Neural cell (in vitro differentiated cells): ENCODE measurements around the gene BHMT2. TPM values are rescaled to one million over a fixed set of nuclear protein-coding genes. Genes with fewer than 3 reads are reported as not detected.

Experiments used
- H2AFZ ChIP-seq: fragments of 200-600, 300-800 bp; sonication (generic), shearing (Covaris generic); 2 replicates; pipeline ENCODE4 v1.6.0; 2014; ENCODE audit warnings: low read depth, mild to moderate bottlenecking, antibody characterized with exemption, low read length, moderate library complexity
- H3F3A ChIP-seq: fragments of 200-600 bp; shearing (Covaris generic); 2 replicates; pipeline ENCODE4 v1.6.1; 2016; ENCODE audit warnings: mild to moderate bottlenecking, moderate library complexity, mixed read lengths, antibody characterized with exemption, low read length; ENCODE audit not compliant: insufficient read depth, poor library complexity, severe bottlenecking
- H3K27ac ChIP-seq: fragments of 200-600, 300-800 bp; sonication (generic), shearing (Covaris generic); 2 replicates; pipeline ENCODE4 v1.5.1; 2014; ENCODE audit warnings: mild to moderate bottlenecking, low read length, moderate library complexity
- H3K27me3 ChIP-seq: fragments of 300-800, 200-600 bp; sonication (generic), shearing (Covaris generic); 2 replicates; pipeline ENCODE4 v1.6.0; 2014; ENCODE audit warnings: mild to moderate bottlenecking, low read depth, low read length, moderate library complexity; ENCODE audit not compliant: insufficient read depth
- H3K36me3 ChIP-seq: fragments of 300-800, 200-600 bp; sonication (generic), shearing (Covaris generic); 2 replicates; pipeline ENCODE4 v1.5.1; 2014; ENCODE audit warnings: mild to moderate bottlenecking, antibody characterized with exemption, low read length, moderate library complexity; ENCODE audit not compliant: insufficient read depth
- H3K4me2 ChIP-seq: fragments of 300-800, 200-600 bp; sonication (generic), shearing (Covaris generic); 2 replicates; pipeline ENCODE4 v1.6.0; 2014; ENCODE audit warnings: mild to moderate bottlenecking, low read length
- H3K4me3 ChIP-seq: fragments of 300-800, 200-600 bp; sonication (generic), shearing (Covaris generic); 2 replicates; pipeline ENCODE4 v1.5.1; 2014; ENCODE audit warnings: mild to moderate bottlenecking, low read length, moderate library complexity
- H3K79me2 ChIP-seq: fragments of 200-600 bp; shearing (Covaris generic); replicated peaks from 2 replicates; pipeline ENCODE4 v1.6.0; 2014; ENCODE audit warnings: mild to moderate bottlenecking, low read length, moderate library complexity; ENCODE audit not compliant: insufficient read depth
- H3K9ac ChIP-seq: fragments of 300-800, 200-600 bp; sonication (generic), shearing (Covaris generic); 2 replicates; pipeline ENCODE4 v1.6.1; 2016; ENCODE audit warnings: mild to moderate bottlenecking, low read length, mixed read lengths
- H3K9me2 ChIP-seq: fragments of 200-600 bp; shearing (Covaris generic); 2 replicates; pipeline ENCODE4 v1.6.1; 2016; ENCODE audit warnings: mild to moderate bottlenecking, low read length, mixed read lengths; ENCODE audit not compliant: insufficient read depth
- H3K9me3 ChIP-seq: fragments of 200-600, 300-800 bp; sonication (generic), shearing (Covaris generic); 2 replicates; pipeline ENCODE4 v1.6.1; 2016; ENCODE audit warnings: mild to moderate bottlenecking, mixed run types, low read length, moderate library complexity, mixed read lengths
- H4K20me1 ChIP-seq: fragments of 200-600 bp; shearing (Covaris generic); 2 replicates; pipeline ENCODE4 v1.6.1; 2016; ENCODE audit warnings: mild to moderate bottlenecking, mixed run types; ENCODE audit not compliant: insufficient read depth
- EP300 ChIP-seq: fragments of 450-650 bp; conservative IDR thresholded peaks from 2 replicates; pipeline ENCODE4 v1.6.1; 2014; ENCODE audit warnings: antibody characterized with exemption, mild to moderate bottlenecking, moderate library complexity; ENCODE audit not compliant: poor library complexity, severe bottlenecking
- EZH2 ChIP-seq: fragments of 200-600, 300-800 bp; shearing (Covaris generic), sonication (generic); IDR thresholded peaks from 2 replicates; pipeline ENCODE4 v1.6.1; 2014; ENCODE audit warnings: antibody characterized with exemption, low read length, borderline replicate concordance, mild to moderate bottlenecking; ENCODE audit not compliant: insufficient read depth, poor library complexity, severe bottlenecking
- MXI1 ChIP-seq: fragments of 450-650 bp; conservative IDR thresholded peaks from 2 replicates; pipeline ENCODE4 v1.6.1; 2014; ENCODE audit warnings: antibody characterized with exemption, mild to moderate bottlenecking; ENCODE audit not compliant: poor library complexity, severe bottlenecking
- POLR2AphosphoS5 ChIP-seq: IDR thresholded peaks from 2 replicates; pipeline ENCODE4 v1.6.1; 2012
- RAD21 ChIP-seq: fragments of 450-650 bp; conservative IDR thresholded peaks from 2 replicates; pipeline ENCODE4 v1.6.1; 2014; ENCODE audit warnings: antibody characterized with exemption, mild to moderate bottlenecking, moderate library complexity
- SMC3 ChIP-seq: fragments of 450-650 bp; conservative IDR thresholded peaks from 2 replicates; pipeline ENCODE4 v1.6.1; 2014; ENCODE audit warnings: antibody characterized with exemption, mild to moderate bottlenecking, moderate library complexity; ENCODE audit not compliant: poor library complexity
- TAF1 ChIP-seq: IDR thresholded peaks from 2 replicates; pipeline ENCODE4 v1.6.1; 2012; ENCODE audit warnings: low read depth
- polyA plus RNA-seq: library from polyadenylated mRNA; depleted of rRNA; stranded (reverse); fragments of >200 nt; gene quantifications from 2 replicates; pipeline ENCODE4 v1.2.3, GENCODE V29; 2014
- TF ChIP-seq, protein P1 (sequence below): IDR thresholded peaks from 2 replicates; pipeline ENCODE4 v1.6.1; 2012; ENCODE audit warnings: borderline replicate concordance
- TF ChIP-seq, protein P2 (sequence below): fragments of 450-650 bp; IDR thresholded peaks from 2 replicates; pipeline ENCODE4 v1.5.1; 2014; ENCODE audit warnings: antibody characterized with exemption, mild to moderate bottlenecking, moderate library complexity; ENCODE audit not compliant: poor library complexity, severe bottlenecking

BHMT2 gene
- polyA plus RNA-seq, 1 donor from 2014 or later = not detected

DNA sequence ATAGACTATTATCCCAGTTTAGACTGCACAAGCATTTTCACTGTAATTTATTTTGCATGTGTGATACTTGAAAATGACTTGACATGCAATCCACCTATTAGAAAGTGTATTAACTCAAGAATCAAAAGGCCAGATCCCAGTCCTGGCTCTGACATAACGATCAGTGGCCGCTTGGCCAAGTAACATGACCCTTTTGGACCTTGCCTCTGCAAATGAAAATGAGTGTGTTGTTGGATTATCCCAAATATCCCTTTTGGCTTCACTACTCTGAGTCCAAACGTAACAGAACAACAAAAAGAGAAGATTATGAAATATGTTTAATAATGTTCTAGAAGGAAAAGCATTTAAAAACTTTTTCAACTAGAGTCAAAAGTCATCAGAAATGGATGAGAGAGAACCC lies 19.1 kb upstream of the BHMT2 start:
- Histone ChIP-seq H3K9ac (no peak overlapping the region), H4K20me1 (no peaks in the 10 kb centered on the region), H2AFZ (no peak overlapping the region), H3K36me3 (no peaks in the 10 kb centered on the region), H3K27ac (no peak overlapping the region), H3K4me2 (no peak overlapping the region), H3K4me3 (no peak overlapping the region), H3K79me2 (no peaks in the 10 kb centered on the region), H3K9me3 (no peaks in the 10 kb centered on the region), H3K27me3 (no peaks in the 10 kb centered on the region), H3F3A (no peaks in the 10 kb centered on the region), H3K9me2 (no peaks in the 10 kb centered on the region)
- TF ChIP-seq EZH2 = no peak
- TF ChIP-seq, protein P1, sequence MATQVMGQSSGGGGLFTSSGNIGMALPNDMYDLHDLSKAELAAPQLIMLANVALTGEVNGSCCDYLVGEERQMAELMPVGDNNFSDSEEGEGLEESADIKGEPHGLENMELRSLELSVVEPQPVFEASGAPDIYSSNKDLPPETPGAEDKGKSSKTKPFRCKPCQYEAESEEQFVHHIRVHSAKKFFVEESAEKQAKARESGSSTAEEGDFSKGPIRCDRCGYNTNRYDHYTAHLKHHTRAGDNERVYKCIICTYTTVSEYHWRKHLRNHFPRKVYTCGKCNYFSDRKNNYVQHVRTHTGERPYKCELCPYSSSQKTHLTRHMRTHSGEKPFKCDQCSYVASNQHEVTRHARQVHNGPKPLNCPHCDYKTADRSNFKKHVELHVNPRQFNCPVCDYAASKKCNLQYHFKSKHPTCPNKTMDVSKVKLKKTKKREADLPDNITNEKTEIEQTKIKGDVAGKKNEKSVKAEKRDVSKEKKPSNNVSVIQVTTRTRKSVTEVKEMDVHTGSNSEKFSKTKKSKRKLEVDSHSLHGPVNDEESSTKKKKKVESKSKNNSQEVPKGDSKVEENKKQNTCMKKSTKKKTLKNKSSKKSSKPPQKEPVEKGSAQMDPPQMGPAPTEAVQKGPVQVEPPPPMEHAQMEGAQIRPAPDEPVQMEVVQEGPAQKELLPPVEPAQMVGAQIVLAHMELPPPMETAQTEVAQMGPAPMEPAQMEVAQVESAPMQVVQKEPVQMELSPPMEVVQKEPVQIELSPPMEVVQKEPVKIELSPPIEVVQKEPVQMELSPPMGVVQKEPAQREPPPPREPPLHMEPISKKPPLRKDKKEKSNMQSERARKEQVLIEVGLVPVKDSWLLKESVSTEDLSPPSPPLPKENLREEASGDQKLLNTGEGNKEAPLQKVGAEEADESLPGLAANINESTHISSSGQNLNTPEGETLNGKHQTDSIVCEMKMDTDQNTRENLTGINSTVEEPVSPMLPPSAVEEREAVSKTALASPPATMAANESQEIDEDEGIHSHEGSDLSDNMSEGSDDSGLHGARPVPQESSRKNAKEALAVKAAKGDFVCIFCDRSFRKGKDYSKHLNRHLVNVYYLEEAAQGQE = no peak

DNA sequence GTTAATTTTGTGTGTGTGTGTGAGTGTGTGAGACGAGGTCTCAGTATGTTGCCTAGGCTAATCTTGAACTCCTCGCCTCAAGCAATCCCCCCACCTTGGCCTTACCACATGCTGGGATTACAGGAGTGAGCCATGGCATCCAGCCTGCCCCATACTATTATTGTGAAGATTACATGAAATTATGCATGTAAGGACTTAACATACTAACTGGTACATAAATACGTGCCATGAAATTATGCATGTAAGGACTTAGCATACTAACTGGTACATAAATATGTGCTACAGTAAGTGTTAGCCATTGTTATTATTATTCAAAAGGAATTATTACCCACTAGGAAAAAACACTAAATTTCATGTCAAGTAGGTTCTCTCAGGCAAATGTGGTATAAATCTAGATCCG lies 16.2 kb upstream of the BHMT2 start:
- no peaks in the 10 kb centered on the region for H3K36me3 ChIP-seq
- H3K27me3 ChIP-seq = no peaks in the 10 kb centered on the region
- H3K79me2 ChIP-seq = no peaks in the 10 kb centered on the region
- no peak for TF ChIP-seq SMC3
- TF ChIP-seq, protein P1 = no peak
- TF ChIP-seq POLR2AphosphoS5 = no peak
- TF ChIP-seq EP300 = no peak
- H3K4me2 ChIP-seq = no peak overlapping the region
- no peak overlapping the region for H2AFZ ChIP-seq
- no peaks in the 10 kb centered on the region for H3F3A ChIP-seq
- no peak overlapping the region for H3K4me3 ChIP-seq
- no peaks in the 10 kb centered on the region for H3K9me3 ChIP-seq
- no peaks in the 10 kb centered on the region for H3K9me2 ChIP-seq
- no peak overlapping the region for H3K27ac ChIP-seq
- no peaks in the 10 kb centered on the region for H4K20me1 ChIP-seq
- H3K9ac ChIP-seq = no peak overlapping the region

DNA sequence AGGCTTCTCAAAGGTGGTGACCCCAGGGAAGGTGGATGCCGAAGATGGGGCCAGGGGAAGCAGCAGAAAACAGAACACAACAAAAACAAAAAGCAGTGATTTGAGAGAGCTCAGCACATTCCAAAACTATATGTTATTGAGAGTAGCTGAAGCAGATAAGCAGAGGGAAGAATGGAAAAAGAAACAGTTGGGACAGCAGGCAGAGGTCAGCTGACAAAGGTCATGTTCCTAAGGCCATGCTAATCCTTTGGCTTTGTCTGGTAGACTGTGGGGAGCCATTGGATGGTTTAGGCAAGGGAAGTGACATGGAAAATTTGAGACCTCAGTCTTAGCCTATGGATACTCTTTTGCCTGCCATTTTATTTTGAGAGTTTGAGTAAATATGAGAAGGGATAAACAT lies 14.6 kb upstream of the BHMT2 start:
- Histone ChIP-seq H4K20me1 (no peaks in the 10 kb centered on the region), H3K9me2 (no peaks in the 10 kb centered on the region), H3F3A (no peaks in the 10 kb centered on the region), H3K36me3 (no peaks in the 10 kb centered on the region), H3K27me3 (no peaks in the 10 kb centered on the region), H3K79me2 (no peaks in the 10 kb centered on the region), H3K4me3 (no peak overlapping the region), H3K27ac (no peak overlapping the region), H3K9ac (no peak overlapping the region), H3K4me2 (no peak overlapping the region), H2AFZ (no peak overlapping the region), H3K9me3 (no peaks in the 10 kb centered on the region)
- TF ChIP-seq SMC3 (no peak), RAD21 (no peak), TAF1 (no peak), MXI1 (no peak), POLR2AphosphoS5 (no peak), EP300 (no peak), EZH2 (no peak)
- TF ChIP-seq, protein P2, sequence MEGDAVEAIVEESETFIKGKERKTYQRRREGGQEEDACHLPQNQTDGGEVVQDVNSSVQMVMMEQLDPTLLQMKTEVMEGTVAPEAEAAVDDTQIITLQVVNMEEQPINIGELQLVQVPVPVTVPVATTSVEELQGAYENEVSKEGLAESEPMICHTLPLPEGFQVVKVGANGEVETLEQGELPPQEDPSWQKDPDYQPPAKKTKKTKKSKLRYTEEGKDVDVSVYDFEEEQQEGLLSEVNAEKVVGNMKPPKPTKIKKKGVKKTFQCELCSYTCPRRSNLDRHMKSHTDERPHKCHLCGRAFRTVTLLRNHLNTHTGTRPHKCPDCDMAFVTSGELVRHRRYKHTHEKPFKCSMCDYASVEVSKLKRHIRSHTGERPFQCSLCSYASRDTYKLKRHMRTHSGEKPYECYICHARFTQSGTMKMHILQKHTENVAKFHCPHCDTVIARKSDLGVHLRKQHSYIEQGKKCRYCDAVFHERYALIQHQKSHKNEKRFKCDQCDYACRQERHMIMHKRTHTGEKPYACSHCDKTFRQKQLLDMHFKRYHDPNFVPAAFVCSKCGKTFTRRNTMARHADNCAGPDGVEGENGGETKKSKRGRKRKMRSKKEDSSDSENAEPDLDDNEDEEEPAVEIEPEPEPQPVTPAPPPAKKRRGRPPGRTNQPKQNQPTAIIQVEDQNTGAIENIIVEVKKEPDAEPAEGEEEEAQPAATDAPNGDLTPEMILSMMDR = no peak
- TF ChIP-seq, protein P1 = no peak
